Psoas muscle (tissue), 8 donors: ENCODE results near the gene CYP2W1. TPM values are rescaled to one million over a fixed set of nuclear protein-coding genes. Genes with fewer than 3 reads are reported as not detected.

Source experiments
- ATAC-seq, 4 donors: fragments of 200-7000 bp; cut with Tn5 transposase; one replicate each; pipeline ENCODE4 v1.9.1; 2020; ENCODE audit warnings: moderate library complexity in 3 of 4, mild to moderate bottlenecking in 2 of 4
- DNase-seq, 2 donors: peaks; one replicate each; pipeline ENCODE4 v3.0.0-alpha.2; 2020
- H3K27ac ChIP-seq: fragments of 200-600 bp; one replicate; pipeline ENCODE4 v1.8.0; 2022
- H3K27me3 ChIP-seq, 3 donors: fragments of 200-600 bp in 1 of 3; one replicate each; pipeline versions ENCODE4 v1.6.1 to v1.8.0; 2013 to 2022; ENCODE audit warnings: low read length in 2 of 3, mild to moderate bottlenecking in 2 of 3, moderate library complexity in 1 of 3; ENCODE audit not compliant: insufficient read depth in 3 of 3
- H3K36me3 ChIP-seq, 2 donors: fragments of 200-600 bp in 1 of 2; one replicate each; pipeline versions ENCODE4 v1.6.1 to v1.8.0; 2013 to 2022; ENCODE audit warnings: low read depth in 1 of 2, mild to moderate bottlenecking in 1 of 2, moderate library complexity in 1 of 2; ENCODE audit not compliant: insufficient read depth in 1 of 2
- H3K4me1 ChIP-seq: fragments of 200-600 bp; one replicate; pipeline ENCODE4 v1.8.0; 2022
- H3K4me3 ChIP-seq: fragments of 200-600 bp; one replicate; pipeline ENCODE4 v1.8.0; 2022; ENCODE audit warnings: mild to moderate bottlenecking
- H3K9me3 ChIP-seq: fragments of 200-600 bp; one replicate; pipeline ENCODE4 v1.8.0; 2022
- WGBS, 3 donors: extraction: QIAGEN DNeasy Blood & Tissue Kit; methylation state at CpG; one replicate each; pipeline versions ENCODE4 v1.1.6 to v1.1.7; 2013; 5-methylcytosine and 5-hydroxymethylcytosine counted together
- intact Hi-C, 2 donors: fragments of 100-400 bp; cut with DNase I; formaldehyde crosslinking; loops; one replicate each; pipeline versions ENCODE4 v1.11.0 to v1.14.2; 2022
- polyA plus RNA-seq, 3 donors: library from polyadenylated mRNA; stranded (reverse); fragments of 200-250 nt; gene quantifications; one replicate each; pipeline ENCODE4 v1.2.3, GENCODE V29; 2013
- total RNA-seq, 4 donors: library from RNA; stranded (reverse); fragmentation: NEBNext Ultra II Directional in 2 of 4; extraction: Animal tissue kit (Norgen Biotek cat#: 25700) in 2 of 4; gene quantifications; one replicate each; pipeline versions ENCODE4 v1.2.1 to v1.2.4, GENCODE V29; 2021 to 2023
- TF ChIP-seq, protein P1 (sequence below): fragments of 200-600 bp; IDR thresholded peaks from one replicate; pipeline ENCODE4 v1.8.0; 2022; ENCODE audit warnings: antibody characterized with exemption
- donor health status: healthy with polysubstance abuse.
- donor health status: DM: no; HTN: no; CAD: no; lungs with moderate emphysema.
- donor health status: Bipolar disorder and iron deficiency.
- donor health status: healthy.
- donor health status: DM: yes; HTN: yes; CAD: no.
- donor health status: DM: no; HTN: no; CAD: no.
- donor health status: DM: no; HTN: no; CAD: no.
- donor health status: DM: yes; HTN: yes; CAD: no.

Gene CYP2W1
- total and polyA plus RNA-seq, 7 donors = not detected

DNA sequence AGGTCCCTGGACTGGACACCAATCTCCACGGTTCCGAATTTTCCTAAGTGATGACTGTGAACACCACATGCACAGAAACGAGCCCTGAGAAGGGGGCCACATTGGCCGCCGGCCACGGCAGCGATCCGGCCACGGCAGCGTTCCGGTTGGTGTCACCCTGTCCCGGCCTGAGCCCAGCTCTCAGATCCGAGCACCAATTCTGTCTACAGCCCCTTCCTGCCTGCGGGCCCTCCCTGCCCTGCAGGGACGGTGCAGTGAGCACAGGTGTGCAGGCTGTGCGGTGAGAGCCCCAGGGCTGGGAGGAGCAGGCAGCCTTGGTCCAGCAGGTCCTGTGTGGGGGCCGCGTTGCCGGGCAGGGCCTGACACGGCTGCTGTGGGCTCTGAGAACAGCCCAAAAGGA is 31.7 kb downstream of the CYP2W1 start:
- 64 to 78% (median 66%) methylated on average over 19 to 20 of the region's 20 CpGs for WGBS, 3 donors
- peaks cover 0 to 2% of the 10 kb centered on the region in 2 donors for H3K36me3 ChIP-seq
- peak in 1 of 2 donors; percentile 38 for DNase-seq
- TF ChIP-seq, protein P1, sequence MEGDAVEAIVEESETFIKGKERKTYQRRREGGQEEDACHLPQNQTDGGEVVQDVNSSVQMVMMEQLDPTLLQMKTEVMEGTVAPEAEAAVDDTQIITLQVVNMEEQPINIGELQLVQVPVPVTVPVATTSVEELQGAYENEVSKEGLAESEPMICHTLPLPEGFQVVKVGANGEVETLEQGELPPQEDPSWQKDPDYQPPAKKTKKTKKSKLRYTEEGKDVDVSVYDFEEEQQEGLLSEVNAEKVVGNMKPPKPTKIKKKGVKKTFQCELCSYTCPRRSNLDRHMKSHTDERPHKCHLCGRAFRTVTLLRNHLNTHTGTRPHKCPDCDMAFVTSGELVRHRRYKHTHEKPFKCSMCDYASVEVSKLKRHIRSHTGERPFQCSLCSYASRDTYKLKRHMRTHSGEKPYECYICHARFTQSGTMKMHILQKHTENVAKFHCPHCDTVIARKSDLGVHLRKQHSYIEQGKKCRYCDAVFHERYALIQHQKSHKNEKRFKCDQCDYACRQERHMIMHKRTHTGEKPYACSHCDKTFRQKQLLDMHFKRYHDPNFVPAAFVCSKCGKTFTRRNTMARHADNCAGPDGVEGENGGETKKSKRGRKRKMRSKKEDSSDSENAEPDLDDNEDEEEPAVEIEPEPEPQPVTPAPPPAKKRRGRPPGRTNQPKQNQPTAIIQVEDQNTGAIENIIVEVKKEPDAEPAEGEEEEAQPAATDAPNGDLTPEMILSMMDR = no peak
- H3K9me3 ChIP-seq = no peaks in the 10 kb centered on the region
- no peaks in the 10 kb centered on the region for H3K4me1 ChIP-seq
- no peak overlapping the region for H3K4me3 ChIP-seq
- no peak overlapping the region for H3K27ac ChIP-seq
- intact Hi-C loops = no loop called here
- ATAC-seq = no peak
- no peaks in the 10 kb centered on the region for H3K27me3 ChIP-seq

GRCh38 chr7:1015196-1016121 is 32.5 kb downstream of the CYP2W1 start:
- H3K4me1 ChIP-seq = no peaks in the 10 kb centered on the region
- intact Hi-C loops = no loop called here
- ATAC-seq = no peak

DNA sequence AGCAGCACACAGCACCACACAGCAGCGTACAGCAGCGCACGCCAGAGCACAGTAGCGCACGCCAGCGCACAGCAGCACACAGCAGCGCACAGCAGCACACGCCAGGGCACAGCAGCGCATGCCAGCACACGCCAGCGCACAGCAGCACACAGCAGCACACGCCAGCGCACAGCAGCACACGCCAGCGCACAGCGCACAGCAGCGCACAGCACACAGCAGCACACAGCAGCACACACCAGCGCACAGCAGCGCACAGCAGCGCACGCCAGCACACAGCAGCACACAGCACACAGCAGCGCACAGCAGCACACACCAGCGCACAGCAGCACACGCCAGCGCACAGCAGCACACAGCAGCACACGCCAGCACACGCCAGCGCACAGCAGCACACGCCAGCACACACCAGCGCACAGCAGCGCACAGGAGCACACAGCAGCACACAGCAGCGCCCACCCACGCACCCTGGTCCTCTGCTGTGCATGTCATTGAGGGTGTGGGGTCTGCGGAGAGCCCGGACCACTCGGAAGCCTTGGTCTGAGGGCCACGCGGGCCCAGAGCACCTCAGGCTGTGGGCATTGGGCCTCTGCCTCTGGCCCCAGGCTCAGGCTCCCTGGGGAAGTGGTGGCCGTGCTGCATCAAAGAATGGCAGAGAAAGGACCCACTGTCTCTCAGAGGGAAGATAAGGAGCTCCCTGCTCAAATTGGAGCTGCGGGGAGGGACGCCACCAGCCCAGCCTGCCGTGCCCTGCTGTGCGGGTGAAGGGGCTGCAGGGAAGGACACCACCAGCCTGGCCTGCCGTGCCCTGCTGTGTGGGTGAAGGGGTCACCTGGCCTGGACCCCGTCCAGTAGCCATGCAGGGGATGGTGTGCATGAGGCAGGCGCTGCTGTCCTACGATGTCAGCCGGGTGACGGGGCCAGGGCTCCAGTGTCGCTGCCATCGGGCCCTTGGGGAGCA is 33.9 kb downstream of the CYP2W1 start:
- intact Hi-C loops = no loop called here
- no peak overlapping the region for H3K4me3 ChIP-seq
- TF ChIP-seq, protein P1 = no peak
- DNase-seq (peak; percentile 8 to 36), ATAC-seq (no peak)
- H3K4me1 ChIP-seq = peaks cover 11% of the 10 kb centered on the region
- no peaks in the 10 kb centered on the region for H3K27me3 ChIP-seq
- H3K27ac ChIP-seq = no peak overlapping the region
- H3K36me3 ChIP-seq = no peaks in the 10 kb centered on the region
- H3K9me3 ChIP-seq = no peaks in the 10 kb centered on the region
- WGBS, 3 donors = 92 to 98% (median 95%) methylated on average over 39 to 51 of the region's 51 CpGs

More at GRCh38 chr7:1015196-1016121, 32.5 kb downstream of the CYP2W1 start:
- Histone ChIP-seq H3K9me3 (no peaks in the 10 kb centered on the region), H3K27ac (no peak overlapping the region), H3K27me3 (no peaks in the 10 kb centered on the region), H3K36me3 (no peaks in the 10 kb centered on the region), H3K4me3 (no peak overlapping the region)
- peak; percentile 13 to 52 for DNase-seq
- TF ChIP-seq, protein P1 = no peak
- WGBS, 3 donors = 76 to 77% (median 76%) methylated on average over 27 to 28 of the region's 28 CpGs

GRCh38 chr7:1017586-1018333 is 34.8 kb downstream of the CYP2W1 start:
- intact Hi-C loops = no loop called here
- WGBS, 3 donors = 94 to 95% (median 94%) methylated on average over 34 of the region's 34 CpGs

More at GRCh38 chr7:1017586-1018333, 34.8 kb downstream of the CYP2W1 start:
- Histone ChIP-seq H3K27ac (no peak overlapping the region), H3K4me1 (peaks cover 11% of the 10 kb centered on the region), H3K36me3 (no peaks in the 10 kb centered on the region), H3K4me3 (no peak overlapping the region), H3K27me3 (no peaks in the 10 kb centered on the region), H3K9me3 (no peaks in the 10 kb centered on the region)
- TF ChIP-seq, protein P1 = no peak
- peak; percentile 13 to 32 for DNase-seq
- ATAC-seq = no peak
